AG04449 (cell line): Measurements from ENCODE around the gene CADPS.

Experiments
- CTCF ChIA-PET: fragments of 350-600 bp; formaldehyde crosslinking; extraction: SDS; loops from one replicate; lab custom pipeline; 2021; ENCODE audit warnings: antibody characterized with exemption; lab: Yijun Ruan, JAX
- POLR2A ChIA-PET: fragments of 400-600, 350-600 bp; formaldehyde crosslinking; extraction: SDS; loops from one replicate; lab custom pipeline; 2020; ENCODE audit warnings: antibody characterized with exemption, inconsistent platforms; lab: Yijun Ruan, JAX
- DNase-seq: peaks from one replicate; pipeline ENCODE4 v3.0.0-alpha.2; 2010; ENCODE audit warnings: low read depth, low spot score
- H3K4me3 ChIP-seq: 2 replicates; pipeline ENCODE4 v1.5.1; 2011; ENCODE audit warnings: low read depth, mild to moderate bottlenecking, control low read depth, low read length
- CTCF ChIP-seq: IDR thresholded peaks from one replicate; pipeline ENCODE4 v1.5.1; 2011; ENCODE audit warnings: mild to moderate bottlenecking, moderate library complexity, low read length, control low read depth, inconsistent platforms; ENCODE audit not compliant: insufficient read depth; ENCODE audit errors: missing control alignments

CADPS gene

GRCh38 chr3:62655056-62655690 is 220.0 kb downstream of the CADPS start:
- ChIA-PET POLR2A (no interaction called here), CTCF (no interaction called here)
- H3K4me3 ChIP-seq, result no peak overlapping the region
- DNase-seq, result no peak
- no peak for TF ChIP-seq CTCF

GRCh38 chr3:62653796-62654195 is 221.4 kb downstream of the CADPS start:
- ChIA-PET CTCF (interaction anchor here (1.0 kb wide), 1 partner anchor 71 kb away, joined by 3 read pairs; no protein-coding TSS in a partner anchor), POLR2A (no interaction called here)
- TF ChIP-seq CTCF, result no peak

GRCh38 chr3:62647711-62648110 is 227.5 kb downstream of the CADPS start:
- POLR2A ChIA-PET, result no interaction called here
- DNase-seq, result no peak
- CTCF ChIA-PET, result no interaction called here
- no peak for TF ChIP-seq CTCF
- H3K4me3 ChIP-seq, result no peak overlapping the region

More at GRCh38 chr3:62653796-62654195, 221.4 kb downstream of the CADPS start:
- no peak for DNase-seq
- no peak overlapping the region for H3K4me3 ChIP-seq

GRCh38 chr3:62644493-62644892 is 230.7 kb downstream of the CADPS start:
- CTCF ChIA-PET, result interaction anchor here (0.6 kb wide), 1 partner anchor 530 kb away, joined by 3 read pairs; no protein-coding TSS in a partner anchor
- no peak overlapping the region for H3K4me3 ChIP-seq
- no peak for DNase-seq
- no peak for TF ChIP-seq CTCF
- POLR2A ChIA-PET, result no interaction called here

GRCh38 chr3:62638316-62638715 is 236.9 kb downstream of the CADPS start:
- no peak for TF ChIP-seq CTCF
- no peak overlapping the region for H3K4me3 ChIP-seq
- no peak for DNase-seq
- CTCF ChIA-PET, result interaction anchor here (1.6 kb wide), 1 partner anchor 16 kb away, joined by 9 read pairs; no protein-coding TSS in a partner anchor
- POLR2A ChIA-PET, result no interaction called here

GRCh38 chr3:62636235-62636826 is 238.9 kb downstream of the CADPS start:
- no peak for TF ChIP-seq CTCF
- ChIA-PET CTCF (interaction anchor here (1.4 kb wide), 1 partner anchor 9 kb away, joined by 3 read pairs; no protein-coding TSS in a partner anchor), POLR2A (no interaction called here)
- no peak for DNase-seq
- H3K4me3 ChIP-seq, result no peak overlapping the region
